ENCODE data around the gene PARD6A.
"Not testable (repeated sequence)": the region's sequence is repeated elsewhere in the genome, so short reads cannot be mapped to it uniquely, and the experiment has no call there.

The PARD6A gene

DNA sequence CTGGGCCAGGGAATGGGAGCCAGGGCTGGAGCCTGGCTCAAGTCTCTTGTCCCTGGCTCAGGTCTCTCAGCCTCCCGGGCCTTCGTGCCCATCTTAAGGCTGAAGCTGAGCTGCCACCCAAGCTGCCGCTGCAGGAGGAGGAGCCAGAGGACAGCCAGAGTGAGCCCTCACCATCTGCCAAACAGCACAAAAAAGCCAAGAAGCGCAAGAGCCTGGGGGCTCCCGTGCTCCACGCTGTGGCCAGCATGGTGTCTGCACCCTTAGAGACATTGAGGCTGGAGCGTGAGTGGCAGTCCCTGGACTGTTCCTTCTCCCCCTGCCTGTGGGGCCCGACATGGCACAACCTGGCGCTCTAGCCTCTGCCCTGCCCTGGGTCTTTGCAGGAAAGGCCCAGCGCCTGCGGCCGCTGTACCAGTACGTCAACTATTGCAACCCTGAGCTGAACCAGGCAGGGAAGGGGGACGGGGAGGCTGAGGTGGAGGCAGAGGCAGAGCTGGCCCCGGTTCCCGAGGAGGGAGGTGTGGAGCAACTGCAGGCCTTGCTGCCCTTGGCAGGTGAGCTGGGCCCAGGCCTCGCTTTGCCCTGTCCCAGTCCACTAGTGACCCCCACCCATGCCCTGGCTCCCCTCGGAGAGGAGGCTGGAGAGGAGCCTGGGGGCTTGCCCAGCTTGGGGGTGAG lies 7.2 kb downstream of the PARD6A start:
- peak; percentile 76 for DNase-seq

DNA sequence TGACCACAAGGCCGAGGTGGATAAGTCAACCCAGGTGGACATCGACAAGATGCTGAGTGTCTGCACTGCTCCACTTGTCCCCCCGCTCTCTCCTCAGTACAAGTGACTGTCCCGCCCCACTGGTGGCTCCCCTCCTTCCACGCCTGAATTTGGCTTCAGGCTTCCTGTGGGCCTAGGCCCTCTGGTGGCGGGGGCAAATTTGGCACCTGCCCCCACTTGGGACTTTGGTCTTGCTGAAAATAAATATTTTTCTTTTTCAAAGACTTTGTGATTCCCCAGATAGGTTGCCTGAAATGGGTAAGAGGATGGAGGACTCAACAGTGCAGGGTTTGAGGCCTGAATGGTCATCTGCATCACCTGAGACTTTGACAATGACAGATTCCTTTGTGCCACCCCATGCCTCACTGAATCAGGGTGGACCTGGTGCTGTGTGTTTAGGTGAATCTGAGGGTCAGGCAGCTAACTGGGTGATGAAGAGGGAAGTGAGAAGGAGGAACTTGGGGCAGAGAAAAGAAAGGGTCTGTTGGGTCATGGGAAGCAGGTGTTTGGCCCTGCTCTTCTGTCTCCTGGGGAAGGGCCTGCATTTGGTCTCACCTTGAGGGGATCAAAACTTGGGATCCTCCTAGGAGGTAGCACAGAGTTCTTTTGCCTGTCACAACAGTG lies 7.9 kb downstream of the PARD6A start:
- no peak for DNase-seq

DNA sequence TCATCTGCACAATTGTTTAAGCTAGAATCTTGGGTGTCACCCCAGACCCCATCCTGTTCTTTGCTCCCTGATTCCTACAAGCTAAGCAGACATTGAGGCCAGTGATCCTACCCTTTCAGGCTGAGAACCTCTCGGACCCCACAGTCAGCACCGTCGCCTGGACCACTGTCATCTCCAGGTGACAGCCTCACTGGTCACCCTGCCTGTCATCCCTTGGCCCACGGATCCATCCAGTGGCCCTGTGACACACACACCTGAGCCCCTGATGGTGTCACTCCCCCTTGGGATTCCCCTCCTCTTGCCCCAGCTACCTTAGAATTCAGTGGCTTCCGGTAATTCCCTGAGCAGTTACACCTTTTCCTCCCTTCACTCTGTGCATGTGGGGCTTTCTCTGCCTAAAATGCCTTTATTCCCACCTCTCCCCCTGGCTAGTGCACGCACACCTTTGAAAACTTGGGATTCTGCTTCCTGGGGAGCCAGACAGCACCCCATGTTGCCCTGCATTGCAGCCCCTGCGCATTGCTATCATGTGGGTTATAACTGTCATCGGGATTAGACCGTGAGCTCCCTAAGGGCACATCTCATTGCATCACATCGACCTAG lies 8.8 kb downstream of the PARD6A start:
- DNase-seq: no peak

DNA sequence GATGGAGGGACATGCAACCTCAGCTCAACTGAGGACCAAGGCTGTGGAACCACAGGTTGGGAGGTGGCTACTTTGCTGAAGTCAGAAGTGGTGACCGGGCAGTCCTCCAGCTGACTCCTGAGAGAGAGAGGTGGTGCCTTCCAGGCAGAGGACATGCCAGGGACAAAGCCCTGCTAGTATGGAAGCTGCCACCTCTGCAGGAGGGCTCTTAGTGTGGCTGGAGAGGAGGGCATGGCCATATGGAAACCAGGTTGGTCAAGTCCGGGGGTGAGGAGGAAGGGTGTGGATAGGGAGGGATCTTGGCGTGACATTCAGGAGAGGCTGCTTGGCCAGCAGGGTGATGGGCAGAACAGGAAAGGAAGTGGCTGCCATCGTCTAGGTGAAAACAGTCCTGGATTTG lies 11.5 kb downstream of the PARD6A start:
- no peak for DNase-seq

DNA sequence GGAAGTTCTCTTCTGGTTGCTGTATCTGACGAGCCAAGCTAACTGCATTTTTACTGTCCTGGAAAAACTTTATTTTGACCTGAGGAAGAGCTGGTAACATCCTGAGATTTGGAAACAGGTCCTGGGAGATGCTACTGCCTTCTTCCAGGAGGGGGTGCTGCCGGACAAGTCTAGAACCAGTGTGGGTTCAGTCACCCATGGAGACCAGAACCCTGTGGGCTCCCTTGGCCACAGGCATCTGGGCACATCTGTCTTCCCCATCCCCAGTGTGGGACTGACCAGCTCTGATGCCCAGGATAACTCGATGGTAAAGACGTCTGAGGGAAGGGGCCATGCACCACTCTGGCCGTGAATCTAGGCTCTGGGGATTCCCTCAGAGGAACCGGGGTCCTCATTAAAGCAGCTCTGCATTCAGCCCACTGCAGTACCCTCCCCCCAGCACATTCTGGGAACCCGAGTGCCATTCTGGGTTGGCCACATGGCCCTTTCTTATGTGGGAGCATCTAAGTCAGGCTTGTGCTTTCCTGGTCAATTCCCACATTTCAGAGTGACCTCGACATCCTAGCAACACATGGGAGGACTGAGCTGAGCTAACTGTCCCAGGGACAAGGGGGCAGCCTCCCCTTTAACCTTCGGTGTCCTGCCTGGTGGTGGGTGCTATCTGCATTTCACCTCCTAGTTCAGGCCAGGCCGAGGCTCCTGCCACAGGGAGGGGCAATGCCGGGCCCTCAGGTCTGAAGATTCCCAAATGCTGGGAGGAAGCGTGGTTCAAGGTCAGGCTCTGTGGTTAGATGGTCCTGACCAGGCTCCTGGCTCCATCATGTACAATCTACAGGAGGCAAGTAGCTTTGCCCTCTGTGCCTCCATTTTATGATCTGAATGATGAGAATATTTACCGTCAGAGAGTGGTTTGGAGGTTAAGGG lies 12.2 kb downstream of the PARD6A start:
- DNase-seq: peak; percentile 42

DNA sequence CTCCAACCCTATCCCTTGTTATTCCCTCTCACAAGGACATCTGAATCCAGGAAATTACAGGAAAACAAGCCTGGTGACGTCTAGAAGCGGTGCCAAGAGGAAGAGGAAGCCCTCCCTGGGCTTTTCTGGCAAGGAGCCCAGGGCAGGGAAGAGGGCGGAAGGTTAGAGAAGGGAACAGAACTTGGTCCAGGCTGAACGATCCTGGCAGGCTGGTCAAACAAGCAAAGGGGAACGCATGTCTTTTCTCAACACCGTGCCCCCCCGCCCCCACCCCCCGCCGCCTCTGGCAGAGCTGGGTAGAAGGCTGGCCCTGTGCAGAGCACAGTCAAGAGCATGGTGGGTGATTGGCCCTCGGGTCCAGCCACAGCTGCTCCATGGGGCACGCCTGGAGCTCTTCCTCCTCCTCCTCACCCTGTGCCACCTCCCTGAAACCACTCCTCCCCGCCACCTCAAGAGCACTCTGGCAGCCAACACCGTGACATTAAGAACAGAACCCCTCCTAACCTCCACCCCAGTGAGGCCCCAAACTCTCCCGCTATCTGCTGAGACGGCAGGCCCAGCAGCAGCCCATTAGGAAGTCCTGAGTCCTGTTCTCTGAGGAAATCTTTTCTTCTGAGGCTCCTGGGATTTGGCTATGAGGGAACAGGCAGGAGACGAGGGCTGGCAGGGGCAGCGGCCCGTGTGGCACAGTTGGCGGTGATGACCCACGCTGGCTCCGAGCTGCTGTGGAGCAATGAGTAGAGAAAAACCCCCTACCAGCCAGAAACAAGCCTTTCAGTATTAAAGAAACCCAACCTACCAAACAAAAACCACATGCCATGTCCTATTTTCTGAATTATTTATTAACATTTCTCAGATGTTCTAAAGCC lies 13.2 kb downstream of the PARD6A start:
- no peak for DNase-seq

DNA sequence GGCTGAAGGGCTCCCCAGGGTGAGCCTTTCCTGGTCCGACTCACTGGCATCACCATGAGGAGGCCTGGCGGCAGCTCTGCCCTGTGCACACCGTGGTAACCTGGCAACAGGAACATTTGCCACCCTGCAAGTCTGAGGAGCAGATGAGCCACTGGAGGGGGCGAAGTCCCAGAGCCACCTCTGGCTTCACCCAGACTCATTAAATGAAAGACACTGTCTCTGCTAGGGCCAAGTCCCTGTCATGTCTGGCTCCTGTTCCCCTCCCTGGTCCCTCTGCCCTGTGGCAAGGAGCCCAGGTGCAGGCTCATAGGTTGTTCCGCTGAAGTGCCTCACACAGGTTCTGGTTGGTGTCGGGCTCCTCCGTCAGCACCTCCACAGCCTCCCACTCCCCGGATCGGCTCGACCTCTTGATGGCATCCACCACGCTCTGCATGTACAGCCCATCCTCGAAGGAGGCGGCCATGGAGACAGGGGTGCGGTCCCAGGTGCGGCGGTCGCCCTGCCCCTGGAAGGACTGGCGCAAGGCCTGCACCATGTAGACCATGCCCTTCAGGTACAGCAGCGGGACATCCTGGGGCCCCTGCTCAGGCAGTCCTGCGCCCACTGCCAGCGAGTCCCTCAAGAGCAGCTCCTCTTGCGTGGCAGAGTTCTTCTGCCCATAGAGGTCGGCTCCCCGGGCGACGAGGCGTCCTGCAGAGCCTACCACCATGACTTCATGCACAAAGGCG lies 14.3 kb downstream of the PARD6A start:
- DNase-seq: no peak

DNA sequence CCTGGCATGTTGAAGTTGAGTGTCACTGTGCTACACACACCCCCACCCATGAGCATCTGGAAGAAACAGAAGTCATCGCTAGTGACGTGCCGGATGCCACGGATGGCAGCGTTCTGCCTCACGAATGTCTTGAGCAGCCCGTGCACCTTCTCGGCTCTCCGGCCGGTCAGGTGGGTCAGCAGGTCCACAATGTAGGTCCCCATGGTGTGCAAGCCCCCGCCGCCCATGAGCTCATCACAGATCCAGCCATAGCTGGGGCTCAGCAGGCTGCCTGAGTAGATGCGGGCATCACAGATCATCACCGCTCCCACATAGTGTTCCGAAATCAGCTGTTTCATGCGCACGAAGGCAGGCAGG lies 14.8 kb downstream of the PARD6A start:
- no peak for DNase-seq

DNA sequence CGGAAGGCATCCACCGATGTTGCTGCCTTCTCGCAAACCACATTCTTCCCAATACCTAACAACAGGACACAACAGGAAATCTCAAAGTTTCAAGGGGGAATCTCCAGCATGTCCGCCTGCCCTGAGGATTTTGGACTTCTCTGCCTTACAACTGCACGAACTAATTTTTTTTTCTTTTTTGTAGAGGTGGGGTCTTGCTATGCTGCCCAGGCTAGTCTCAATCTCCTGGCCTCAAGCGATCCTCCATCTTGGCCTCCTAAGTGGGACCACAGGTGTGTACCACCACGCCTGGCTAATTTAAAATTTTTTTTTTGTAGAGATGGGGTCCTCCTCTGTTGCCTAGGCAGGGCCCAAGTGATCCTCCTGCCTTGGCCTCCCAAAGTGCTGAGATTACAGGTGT lies 15.2 kb downstream of the PARD6A start:
- no peak for DNase-seq

DNA sequence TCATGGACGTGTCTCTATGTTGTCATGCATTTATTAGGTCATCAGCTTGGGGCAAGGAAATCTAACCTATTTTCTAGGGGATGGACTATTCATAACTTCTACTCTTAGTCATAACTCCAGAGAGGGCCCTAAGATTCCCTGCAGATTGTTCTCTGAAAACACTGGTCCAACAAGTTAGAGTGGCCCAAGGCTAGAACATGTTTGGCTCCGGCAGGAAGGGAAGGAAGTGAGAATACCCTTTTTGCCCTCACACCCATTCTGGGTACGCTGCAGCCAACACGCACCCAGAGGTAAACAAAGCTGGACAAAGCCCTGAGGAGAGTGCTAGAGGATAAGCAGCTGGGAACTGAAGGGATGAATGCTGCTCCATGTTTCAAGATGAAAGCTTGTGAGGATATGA lies 15.8 kb downstream of the PARD6A start:
- DNase-seq: no peak

DNA sequence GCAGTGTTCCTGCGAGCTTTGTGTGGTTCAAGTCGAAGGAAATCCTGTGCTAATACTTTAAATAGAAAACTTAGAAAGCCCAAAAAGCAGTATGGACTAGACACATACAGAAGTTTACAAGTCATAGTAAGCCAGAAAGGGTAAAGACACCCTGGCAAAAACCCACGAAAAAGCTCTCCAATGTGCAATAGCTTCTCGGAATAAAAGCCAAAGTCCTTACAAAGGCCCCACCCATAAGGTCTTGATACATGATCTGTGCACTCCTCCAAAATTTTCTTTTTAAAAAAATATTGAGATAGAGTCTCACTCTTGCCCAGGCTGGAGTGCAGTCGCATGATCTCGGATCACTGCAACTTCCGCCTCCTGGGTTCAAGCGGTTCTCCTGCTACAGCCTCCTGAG lies 16.2 kb downstream of the PARD6A start:
- no peak for DNase-seq

DNA sequence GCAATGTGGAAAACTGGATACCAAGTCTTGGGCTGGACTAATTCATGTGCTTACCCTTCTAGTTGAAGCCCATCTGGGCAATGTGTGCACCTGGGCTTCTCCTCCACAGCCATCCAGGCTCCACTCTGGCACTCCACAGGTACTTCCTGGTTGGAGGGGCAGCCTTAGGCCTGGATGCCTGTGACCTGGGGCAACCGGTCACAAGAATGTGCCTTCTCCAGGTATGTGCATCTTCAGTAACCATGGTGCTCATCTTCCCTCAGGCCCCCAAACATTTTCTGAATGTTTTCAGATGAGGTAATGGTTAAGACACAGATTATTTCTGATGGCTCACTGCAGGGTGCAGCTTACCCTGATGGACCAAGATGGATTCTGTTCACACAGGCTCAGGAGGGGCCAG lies 17.0 kb downstream of the PARD6A start:
- DNase-seq: no peak

DNA sequence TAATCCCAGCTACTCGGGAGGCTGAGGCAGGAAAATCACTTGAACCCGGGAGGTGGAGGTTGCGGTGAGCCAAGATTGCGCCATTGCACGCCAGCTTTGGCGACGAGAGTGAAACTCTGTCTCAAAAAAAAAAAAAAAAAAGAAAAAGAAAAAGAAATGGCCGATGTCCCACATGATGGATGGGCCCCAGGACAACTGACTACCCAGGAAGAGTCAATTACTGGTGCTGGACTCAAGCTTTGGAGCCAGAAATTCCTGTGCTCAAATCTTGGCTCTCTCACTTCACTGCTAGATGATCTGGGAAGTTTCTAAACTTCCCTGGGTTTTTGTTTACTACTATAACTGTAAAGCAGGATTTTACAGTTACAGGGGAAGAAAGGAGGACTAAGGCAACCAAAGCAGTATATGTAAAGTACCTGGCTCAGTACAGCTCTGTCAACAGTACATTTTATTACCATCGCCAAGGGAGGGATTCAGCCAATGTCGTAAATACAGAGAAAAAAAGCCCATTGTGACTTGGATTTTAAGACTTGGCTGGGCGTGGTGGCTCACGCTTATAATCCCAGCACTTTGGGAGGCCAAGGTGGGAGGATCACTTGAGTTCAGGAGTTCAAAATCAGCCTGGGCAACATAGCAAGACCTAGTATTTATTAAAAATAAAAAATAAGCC lies 17.7 kb downstream of the PARD6A start:
- DNase-seq: no peak

DNA sequence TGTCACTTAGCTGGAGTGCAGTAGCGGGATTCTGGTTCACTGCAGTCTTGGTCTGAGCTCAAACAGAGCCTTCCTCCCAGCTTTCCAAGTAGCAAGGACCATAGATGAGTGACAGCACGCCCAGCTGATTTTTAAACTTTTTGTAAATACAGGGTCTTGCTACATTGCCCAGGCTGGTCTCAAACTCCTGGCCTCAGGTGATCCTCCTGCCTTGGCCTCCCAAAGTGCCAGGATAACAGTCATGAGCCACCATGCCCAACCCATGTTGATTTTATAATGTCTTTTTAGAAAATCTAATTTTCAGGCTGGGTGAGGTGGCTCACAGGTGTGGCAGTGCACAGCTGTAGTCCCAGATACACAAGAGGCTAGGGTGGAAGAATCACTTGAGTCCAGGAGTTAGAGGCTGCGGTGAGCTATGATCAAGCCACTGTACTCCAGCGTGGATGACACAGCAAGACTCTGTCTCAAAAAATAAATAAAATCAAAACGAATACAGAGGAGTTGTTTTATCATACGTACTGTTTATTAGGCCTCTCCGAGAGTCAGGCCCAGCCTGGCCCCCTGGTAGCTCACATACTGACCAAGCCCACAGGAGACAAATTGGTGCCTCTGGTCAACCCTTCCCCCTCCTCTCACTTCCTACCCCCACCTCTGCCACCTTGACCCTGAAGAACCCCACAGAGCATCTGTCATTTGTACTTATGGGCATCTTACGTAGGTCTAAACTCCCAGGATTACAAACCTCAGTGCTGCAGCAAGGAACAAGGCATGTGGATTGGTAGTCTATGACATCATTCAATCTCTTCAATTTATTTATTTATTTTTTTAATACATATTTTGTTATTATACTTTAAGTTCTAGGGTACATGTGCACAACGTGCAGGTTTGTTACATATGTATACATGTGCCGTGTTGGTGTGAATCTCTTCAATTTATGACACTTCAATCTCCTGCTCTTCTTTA lies 19.5 kb downstream of the PARD6A start:
- DNase-seq: no peak

DNA sequence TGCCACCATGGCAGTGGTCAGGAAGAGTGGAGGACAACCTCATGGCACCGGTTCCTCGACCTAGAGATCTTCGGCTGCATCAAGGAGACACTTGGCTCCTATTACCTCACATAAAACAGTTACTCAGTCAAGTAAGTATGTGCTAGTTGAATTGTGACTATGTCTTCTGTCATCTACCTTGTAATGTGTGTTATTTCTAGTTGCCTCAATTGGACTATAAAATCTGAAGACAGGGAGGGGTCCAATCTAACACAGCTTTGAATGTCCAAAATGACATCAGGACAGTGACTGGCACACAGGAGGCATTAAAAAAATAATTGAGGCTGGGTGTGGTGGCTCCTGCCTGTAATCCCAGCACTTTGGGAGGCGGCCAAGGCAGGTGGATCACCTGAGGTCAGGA lies 23.0 kb downstream of the PARD6A start:
- no peak for DNase-seq

DNA sequence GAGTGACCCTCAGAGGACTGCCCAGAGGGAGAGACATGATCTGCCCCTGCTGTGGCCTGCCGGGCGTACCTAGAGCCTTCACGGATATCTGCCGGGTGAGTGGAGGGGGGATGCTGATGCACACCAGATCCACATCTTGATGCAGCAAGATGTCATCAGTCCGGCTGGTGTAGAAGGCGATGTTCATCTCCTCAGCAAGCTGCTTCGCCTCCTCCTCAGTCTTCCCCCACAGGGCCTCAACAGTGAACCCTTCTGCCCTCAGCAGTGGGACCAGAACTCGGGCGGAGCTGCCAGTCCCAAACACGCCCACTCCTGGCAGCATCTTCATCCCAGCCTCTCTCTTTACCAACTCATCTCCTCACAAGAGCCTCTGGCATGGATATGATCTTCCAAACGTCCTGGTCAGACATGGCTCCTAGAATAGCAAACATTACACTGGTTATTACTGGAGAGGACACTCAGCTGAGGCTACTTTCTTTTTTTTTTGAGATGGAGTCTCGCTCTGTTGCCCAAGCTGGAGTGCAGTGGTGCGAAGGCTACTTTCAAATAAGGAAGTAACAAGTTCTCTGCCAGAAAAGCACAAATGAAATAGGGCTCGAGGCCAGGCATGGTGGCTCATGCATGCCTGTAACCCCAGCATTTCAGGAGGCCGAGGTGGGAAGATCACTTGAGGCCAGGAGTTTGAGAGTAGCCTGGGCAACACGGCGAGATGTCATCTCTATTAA lies 24.8 kb downstream of the PARD6A start:
- no peak for DNase-seq

DNA sequence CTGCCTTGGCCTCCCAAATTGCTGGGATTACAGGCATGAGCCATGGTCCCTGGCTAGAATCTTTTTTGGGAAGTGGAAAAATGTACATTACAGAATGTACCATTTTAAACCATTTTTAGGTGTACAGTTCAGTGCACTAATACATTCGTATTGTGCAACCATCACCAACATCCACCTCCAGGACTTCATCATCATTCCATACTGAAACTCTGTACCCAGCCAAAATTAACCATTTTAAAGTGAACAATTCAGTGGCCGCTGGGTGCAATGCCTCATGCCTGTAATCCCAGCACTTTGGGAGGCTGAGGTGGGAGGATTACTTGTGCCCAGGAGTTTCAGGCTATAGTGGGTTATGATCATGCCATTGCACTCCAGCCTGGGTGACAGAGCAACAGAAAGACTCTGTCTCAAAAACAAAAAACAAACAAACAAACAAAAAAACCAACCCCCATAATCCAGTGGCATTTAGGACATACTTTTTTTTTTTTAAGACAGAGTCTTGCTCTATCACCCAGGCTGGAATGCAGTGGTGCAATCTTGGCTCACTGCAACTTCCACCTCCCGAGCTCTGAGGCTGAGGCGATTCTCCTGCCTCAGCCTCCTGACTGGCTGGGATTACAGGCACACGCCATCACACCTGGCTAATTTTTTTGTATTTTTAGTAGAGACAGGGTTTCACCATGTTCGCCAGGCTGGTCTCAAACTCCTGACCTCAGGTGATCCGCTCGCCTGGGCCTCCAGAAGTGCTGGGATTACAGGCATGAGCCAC lies 32.9 kb downstream of the PARD6A start:
- DNase-seq: not testable (repeated sequence)

DNA sequence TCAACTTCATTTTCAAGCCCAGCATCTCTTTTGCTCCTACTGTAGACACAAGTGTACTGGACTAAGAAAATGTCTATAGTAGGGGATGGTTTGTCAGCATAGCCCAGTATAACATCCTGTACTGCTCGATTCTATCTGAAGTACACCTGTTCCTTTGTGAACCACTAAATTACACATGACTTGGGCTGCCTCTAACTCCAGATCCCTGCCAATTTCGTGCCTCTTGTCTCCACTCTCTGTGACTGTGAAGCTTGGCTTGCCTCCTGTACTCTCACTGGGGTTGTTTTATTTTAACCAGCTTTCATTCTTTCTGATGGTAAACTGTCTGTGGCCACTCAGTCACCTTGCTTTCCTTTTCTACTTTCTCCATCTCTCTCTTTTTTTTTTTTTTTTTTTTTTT lies 33.9 kb downstream of the PARD6A start:
- no peak for DNase-seq
